Endothelial cell of umbilical vein (primary cell): Measurements from ENCODE around the gene FUT6. TPM values are rescaled to one million over a fixed set of nuclear protein-coding genes. Genes with fewer than 3 reads are reported as not detected.

Experiments
- BruUV-seq: library from RNA; stranded (reverse); fragments of 400-500 nt; replicated peaks from 2 replicates; lab custom pipeline; 2021; lab: Mats Ljungman, UMichigan
- CTCF ChIA-PET: fragments of 300-600, 350-600 bp; sonication (Branson Sonifier 250); formaldehyde crosslinking; loops from one replicate; lab custom pipeline; 2021; ENCODE audit warnings: antibody characterized with exemption, inconsistent platforms; lab: Charles Lee
- POLR2A ChIA-PET: fragments of 300-600, 350-600 bp; sonication (Branson Sonifier 250); formaldehyde crosslinking; loops from one replicate; lab custom pipeline; 2021; ENCODE audit warnings: antibody characterized with exemption, inconsistent platforms; lab: Charles Lee
- DNase-seq: peaks from one replicate; pipeline ENCODE4 v3.0.0-alpha.2; 2011; ENCODE audit warnings: low read depth, low spot score
- FAIRE-seq: peaks from 2 replicates; lab custom pipeline; 2011; peaks lifted over from hg19 to GRCh38; lab: Jason Lieb, UNC
- H2AFZ ChIP-seq: 2 replicates; pipeline ENCODE4 v1.6.0; 2012; ENCODE audit warnings: low read depth, low read length, control low read depth, inconsistent platforms
- H3K27ac ChIP-seq: 2 replicates; pipeline ENCODE4 v1.5.1; 2011; ENCODE audit warnings: low read depth, mild to moderate bottlenecking, control low read depth, low read length, moderate library complexity; ENCODE audit not compliant: insufficient read depth
- H3K27me3 ChIP-seq, 2 experiments: 2 replicates each; pipeline versions ENCODE4 v1.6.0 to v1.6.1; 2011; ENCODE audit warnings: low read length in 2 of 2, mixed read lengths in 1 of 2; ENCODE audit not compliant: control insufficient read depth in 2 of 2, insufficient read depth in 2 of 2
- H3K36me3 ChIP-seq, 2 experiments: 2 replicates in 1 of 2; 3 replicates in 1 of 2; pipeline ENCODE4 v1.5.1; 2011; ENCODE audit warnings: low read length in 2 of 2, mild to moderate bottlenecking in 1 of 2, moderate library complexity in 1 of 2; ENCODE audit not compliant: control insufficient read depth in 2 of 2, insufficient read depth in 2 of 2; ENCODE audit errors: extremely low read depth in 1 of 2
- H3K4me1 ChIP-seq: 3 replicates; pipeline ENCODE4 v1.5.1; 2011; ENCODE audit warnings: mild to moderate bottlenecking, low read length; ENCODE audit not compliant: control insufficient read depth, insufficient read depth; ENCODE audit errors: extremely low read depth
- H3K4me2 ChIP-seq: 2 replicates; pipeline ENCODE4 v1.6.1; 2011; ENCODE audit warnings: low read length, control low read depth, mixed read lengths; ENCODE audit not compliant: insufficient read depth
- H3K4me3 ChIP-seq, 3 experiments: fragments of 200-600 bp in 1 of 3; sonication (generic), shearing (Covaris generic) in 1 of 3; replicated peaks in 1 of 3; 2 replicates each; pipeline ENCODE4 v1.5.1; 2011 to 2016; ENCODE audit warnings: control low read depth in 3 of 3, low read length in 3 of 3, mild to moderate bottlenecking in 2 of 3, inconsistent platforms in 1 of 3, low read depth in 1 of 3, moderate library complexity in 1 of 3; ENCODE audit not compliant: insufficient read depth in 1 of 3
- H3K79me2 ChIP-seq: 2 replicates; pipeline ENCODE4 v1.6.0; 2012; ENCODE audit warnings: low read length, inconsistent platforms; ENCODE audit not compliant: control insufficient read depth, insufficient read depth
- H3K9ac ChIP-seq: replicated peaks from 2 replicates; pipeline ENCODE3; 2011; ENCODE audit warnings: low read length, control low read depth; ENCODE audit not compliant: insufficient read depth; ENCODE audit errors: extremely low read depth
- H3K9me1 ChIP-seq: replicated peaks from 3 replicates; pipeline ENCODE4 v1.6.0; 2011; ENCODE audit warnings: mild to moderate bottlenecking, low read length; ENCODE audit not compliant: control insufficient read depth, insufficient read depth; ENCODE audit errors: extremely low read depth
- H3K9me3 ChIP-seq: replicated peaks from 2 replicates; pipeline ENCODE4 v1.5.1; 2012; ENCODE audit warnings: low read length, inconsistent platforms; ENCODE audit not compliant: control insufficient read depth, insufficient read depth
- H4K20me1 ChIP-seq: replicated peaks from 2 replicates; pipeline ENCODE3; 2011; ENCODE audit warnings: mild to moderate bottlenecking, low read length; ENCODE audit not compliant: control insufficient read depth, insufficient read depth; ENCODE audit errors: extremely low read depth
- CTCF ChIP-seq, 2 donors: IDR thresholded peaks; 1 replicate in 1 of 2; 2 replicates in 1 of 2; pipeline ENCODE4 v1.5.1; 2011; ENCODE audit warnings: low read length in 2 of 2, mild to moderate bottlenecking in 2 of 2, moderate library complexity in 2 of 2, control low read depth in 1 of 2, inconsistent platforms in 1 of 2, low read depth in 1 of 2; ENCODE audit not compliant: insufficient read depth in 1 of 2; ENCODE audit errors: extremely low read depth in 1 of 2
- EZH2 ChIP-seq: IDR thresholded peaks from 2 replicates; pipeline ENCODE4 v1.6.1; 2012; ENCODE audit warnings: borderline replicate concordance, low read depth, mild to moderate bottlenecking, moderate library complexity, low read length, inconsistent platforms; ENCODE audit not compliant: severe bottlenecking
- FOS ChIP-seq: IDR thresholded peaks from 2 replicates; pipeline ENCODE4 v1.6.1; 2011; ENCODE audit warnings: mild to moderate bottlenecking, low read length, moderate library complexity, borderline replicate concordance; ENCODE audit not compliant: insufficient read depth
- GATA2 ChIP-seq: IDR thresholded peaks from 2 replicates; pipeline ENCODE4 v1.7.0; 2011; ENCODE audit warnings: low read depth, mild to moderate bottlenecking, moderate library complexity, mixed read lengths, low read length; ENCODE audit not compliant: insufficient read length, insufficient read depth
- JUN ChIP-seq: IDR thresholded peaks from 2 replicates; pipeline ENCODE4 v1.6.1; 2011; ENCODE audit warnings: borderline replicate concordance, low read depth; ENCODE audit not compliant: insufficient read length, insufficient read depth
- MAX ChIP-seq: IDR thresholded peaks from 2 replicates; pipeline ENCODE4 v1.6.1; 2011; ENCODE audit not compliant: insufficient read depth, insufficient read length
- MYC ChIP-seq: IDR thresholded peaks from one replicate; pipeline ENCODE4 v1.6.1; 2011; ENCODE audit warnings: mild to moderate bottlenecking, low read depth, low read length
- POLR2A ChIP-seq: IDR thresholded peaks from 2 replicates; pipeline ENCODE4 v1.6.1; 2012; ENCODE audit warnings: low read depth, mild to moderate bottlenecking, control low read depth, low read length
- POLR2AphosphoS5 ChIP-seq: IDR thresholded peaks from 2 replicates; pipeline ENCODE4 v1.6.1; 2012; ENCODE audit warnings: low read depth, mild to moderate bottlenecking, control low read depth, low read length, moderate library complexity; ENCODE audit not compliant: insufficient read depth
- dilution Hi-C: fragments of 300-500 bp; cut with MboI; formaldehyde crosslinking; loops from one replicate; pipeline ENCODE4 v1.15.0; 2019; ENCODE audit warnings: low sequenced_read_pairs; ENCODE audit not compliant: extremely low pct_ligation_motif_present
- intact Hi-C: fragments of 100-400 bp; cut with micrococcal nuclease; formaldehyde crosslinking; loops from one replicate; pipeline ENCODE4 v1.10.0; 2022
- polyA plus RNA-seq, 4 experiments: library from polyadenylated mRNA; depleted of rRNA in 3 of 4; stranded (reverse) in 3 of 4; unstranded in 1 of 4; fragments of >200 nt; gene quantifications; 2 replicates each; pipeline versions ENCODE4 v1.2.1 to v1.2.3, GENCODE V29; 2011 to 2012; ENCODE audit warnings: missing spikeins in 1 of 4
- total RNA-seq: library from RNA; stranded (reverse); gene quantifications from 2 replicates; pipeline ENCODE4 v1.2.3, GENCODE V29; 2021

FUT6 gene
- total and polyA plus RNA-seq, 2 donors (not counting 3 experiments of a cell fraction or from before 2014, with no cell fraction given), result not detected

GRCh38 chr19:5788422-5788821 lies 51.1 kb downstream of the FUT6 start:
- no TSS peak for BruUV-seq
- FAIRE-seq, result no peak
- Histone ChIP-seq H3K36me3 (peaks cover 8 to 37% of the 10 kb centered on the region in 2 experiments), H3K27ac (no peak overlapping the region), H3K4me1 (peaks cover 5% of the 10 kb centered on the region), H4K20me1 (no peaks in the 10 kb centered on the region), H2AFZ (no peak overlapping the region), H3K9ac (no peak overlapping the region), H3K9me1 (no peaks in the 10 kb centered on the region), H3K79me2 (peaks cover 8% of the 10 kb centered on the region), H3K4me2 (no peak overlapping the region), H3K4me3 (no peak overlapping the region), H3K27me3 (no peaks in the 10 kb centered on the region), H3K9me3 (no peaks in the 10 kb centered on the region)
- dilution Hi-C loops, result no loop called here
- no peak for DNase-seq
- TF ChIP-seq JUN (no peak), CTCF (IDR thresholded peaks at IDR 0.05; ENCODE audit: extremely low read depth in 1 of 2, insufficient read depth in 1 of 2, low read depth in 1 of 2, low read length in 2 of 2) (no peak), FOS (no peak), MAX (no peak), GATA2 (no peak), POLR2AphosphoS5 (no peak), EZH2 (no peak), POLR2A (no peak), MYC (no peak)
- intact Hi-C loops, result no loop called here
- POLR2A ChIA-PET, result no interaction called here
- CTCF ChIA-PET, result interaction anchor here (3.6 kb wide), 1 partner anchor 16 kb away, joined by 21 read pairs; no protein-coding TSS in a partner anchor
